ENCODE results near the gene FOXP2. TPM values are rescaled to one million over a fixed set of nuclear protein-coding genes. Genes with fewer than 3 reads are reported as not detected.

Gene FOXP2
- 25.0 and 25.7 TPM in 2 replicates for total RNA-seq
- long read RNA-seq, partial matches to known transcripts: 17 of 27 reads
- long read RNA-seq, other reads (novel, unspliced or antisense): 10 of 27 reads

- Mint-ChIP-seq H3K4me1 (ENCODE audit: unreplicated experiment) (peaks cover 15% of the 10 kb centered on the region), H3K36me3 (ENCODE audit: unreplicated experiment) (no peaks in the 10 kb centered on the region), H3K27ac (ENCODE audit: unreplicated experiment) (no peak within 1 kb of the TSS), H3K9me3 (ENCODE audit: unreplicated experiment) (no peaks in the 10 kb centered on the region), H3K4me3 (ENCODE audit: unreplicated experiment) (no peak within 1 kb of the TSS), H3K27me3 (ENCODE audit: unreplicated experiment) (no peaks in the 10 kb centered on the region)
- DNase-seq (ENCODE audit: extremely low spot score, unreplicated experiment): no peak
- no peak for TF ChIP-seq CTCF (IDR thresholded peaks at IDR 0.05)
Observed at GRCh38 chr7:114414156-114415063, at the start of gene FOXP2. TSS of gene FOXP2 (plus strand) at chr7:114414815. CDS start at chr7:114426512, 11,697 bp downstream.

- peaks cover 13% of the 10 kb centered on the region for H3K4me1 Mint-ChIP-seq (ENCODE audit: unreplicated experiment)
- H3K36me3 Mint-ChIP-seq (ENCODE audit: unreplicated experiment): no peaks in the 10 kb centered on the region
- peaks cover 6% of the 10 kb centered on the region for H3K9me3 Mint-ChIP-seq (ENCODE audit: unreplicated experiment)
- TF ChIP-seq CTCF (IDR thresholded peaks at IDR 0.05): no peak
- H3K27ac Mint-ChIP-seq (ENCODE audit: unreplicated experiment): no peak overlapping the region
- H3K27me3 Mint-ChIP-seq (ENCODE audit: unreplicated experiment): no peaks in the 10 kb centered on the region
- no peak for DNase-seq (ENCODE audit: extremely low spot score, unreplicated experiment)
- H3K4me3 Mint-ChIP-seq (ENCODE audit: unreplicated experiment): no peak overlapping the region
Observed at GRCh38 chr7:114365791-114366190, 48.8 kb upstream of the FOXP2 start.

- H3K4me3 Mint-ChIP-seq (ENCODE audit: unreplicated experiment): no peak overlapping the region
- peaks cover 7% of the 10 kb centered on the region for H3K4me1 Mint-ChIP-seq (ENCODE audit: unreplicated experiment)
- no peak for TF ChIP-seq CTCF (IDR thresholded peaks at IDR 0.05)
- H3K9me3 Mint-ChIP-seq (ENCODE audit: unreplicated experiment): no peaks in the 10 kb centered on the region
- H3K27me3 Mint-ChIP-seq (ENCODE audit: unreplicated experiment): no peaks in the 10 kb centered on the region
- no peak overlapping the region for H3K27ac Mint-ChIP-seq (ENCODE audit: unreplicated experiment)
- no peak for DNase-seq (ENCODE audit: extremely low spot score, unreplicated experiment)
- H3K36me3 Mint-ChIP-seq (ENCODE audit: unreplicated experiment): no peaks in the 10 kb centered on the region
Observed at GRCh38 chr7:114368492-114368891, 46.1 kb upstream of the FOXP2 start.

- Mint-ChIP-seq H3K27ac (ENCODE audit: unreplicated experiment) (no peak overlapping the region), H3K27me3 (ENCODE audit: unreplicated experiment) (no peaks in the 10 kb centered on the region), H3K36me3 (ENCODE audit: unreplicated experiment) (no peaks in the 10 kb centered on the region), H3K9me3 (ENCODE audit: unreplicated experiment) (no peaks in the 10 kb centered on the region), H3K4me1 (ENCODE audit: unreplicated experiment) (peaks cover 7% of the 10 kb centered on the region), H3K4me3 (ENCODE audit: unreplicated experiment) (no peak overlapping the region)
- DNase-seq (ENCODE audit: extremely low spot score, unreplicated experiment): no peak
- no peak for TF ChIP-seq CTCF (IDR thresholded peaks at IDR 0.05)
Observed at GRCh38 chr7:114369294-114369693, 45.3 kb upstream of the FOXP2 start.

- H3K4me3 Mint-ChIP-seq (ENCODE audit: unreplicated experiment): no peak overlapping the region
- TF ChIP-seq CTCF (IDR thresholded peaks at IDR 0.05): no peak
- no peak for DNase-seq (ENCODE audit: extremely low spot score, unreplicated experiment)
- H3K27ac Mint-ChIP-seq (ENCODE audit: unreplicated experiment): no peak overlapping the region
- no peaks in the 10 kb centered on the region for H3K4me1 Mint-ChIP-seq (ENCODE audit: unreplicated experiment)
- H3K9me3 Mint-ChIP-seq (ENCODE audit: unreplicated experiment): no peaks in the 10 kb centered on the region
- peaks cover 3% of the 10 kb centered on the region for H3K36me3 Mint-ChIP-seq (ENCODE audit: unreplicated experiment)
- no peaks in the 10 kb centered on the region for H3K27me3 Mint-ChIP-seq (ENCODE audit: unreplicated experiment)
Observed at GRCh38 chr7:114372619-114373018, 42.0 kb upstream of the FOXP2 start.
